HUES64 (cell line): ENCODE measurements around the gene ZC3H13.

Experiments
- H3K27ac ChIP-seq: 2 replicates; pipeline ENCODE4 v1.7.0; 2013; ENCODE audit warnings: low read depth, low read length, inconsistent platforms
- H3K27me3 ChIP-seq: 2 replicates; pipeline ENCODE4 v1.6.1; 2013; ENCODE audit warnings: mild to moderate bottlenecking, low read length; ENCODE audit not compliant: insufficient read depth
- H3K36me3 ChIP-seq: 2 replicates; pipeline ENCODE4 v1.6.1; 2013; ENCODE audit warnings: mild to moderate bottlenecking, low read length; ENCODE audit not compliant: insufficient read depth
- H3K4me1 ChIP-seq: 2 replicates; pipeline ENCODE4 v1.6.1; 2013; ENCODE audit warnings: mild to moderate bottlenecking, low read length, moderate library complexity; ENCODE audit not compliant: insufficient read depth
- H3K4me3 ChIP-seq: 2 replicates; pipeline ENCODE4 v1.5.1; 2013; ENCODE audit warnings: mild to moderate bottlenecking, low read length, moderate library complexity
- H3K9ac ChIP-seq: 2 replicates; pipeline ENCODE4 v1.6.1; 2013; ENCODE audit warnings: mild to moderate bottlenecking, low read depth, low read length
- H3K9me3 ChIP-seq: 2 replicates; pipeline ENCODE4 v1.6.1; 2013; ENCODE audit warnings: low read depth, low read length; ENCODE audit not compliant: insufficient read depth
- WGBS: fragments of 150-250, 120-280 bp; methylation state at CpG from one replicate; pipeline ENCODE4 v1.1.7; 2013; ENCODE audit warnings: missing lambda C conversion rate; 5-methylcytosine and 5-hydroxymethylcytosine counted together

ZC3H13 gene

DNA sequence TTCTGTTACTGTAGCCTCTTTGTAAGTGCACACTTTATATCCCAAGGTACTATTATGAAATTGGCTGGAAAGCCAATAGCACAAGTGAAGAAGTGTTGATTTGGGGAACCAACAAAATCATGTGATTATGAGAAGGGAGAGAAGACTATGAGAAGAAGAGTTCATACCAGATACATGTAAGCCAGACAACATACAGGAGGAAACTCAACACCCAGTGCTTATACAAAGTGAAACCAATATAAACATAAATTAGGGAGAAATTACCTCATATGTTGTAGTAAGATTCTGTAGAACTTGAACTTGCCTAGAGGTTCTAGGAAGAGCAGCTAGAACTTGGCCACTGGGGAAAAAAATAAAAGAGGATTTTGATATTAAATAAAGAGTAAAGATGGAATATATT, 34.9 kb upstream of the ZC3H13 start:
- H3K9ac ChIP-seq, result no peak overlapping the region
- no peaks in the 10 kb centered on the region for H3K27me3 ChIP-seq
- no peak overlapping the region for H3K4me3 ChIP-seq
- no peaks in the 10 kb centered on the region for H3K9me3 ChIP-seq
- no peaks in the 10 kb centered on the region for H3K36me3 ChIP-seq
- H3K27ac ChIP-seq, result no peak overlapping the region
- no peaks in the 10 kb centered on the region for H3K4me1 ChIP-seq

DNA sequence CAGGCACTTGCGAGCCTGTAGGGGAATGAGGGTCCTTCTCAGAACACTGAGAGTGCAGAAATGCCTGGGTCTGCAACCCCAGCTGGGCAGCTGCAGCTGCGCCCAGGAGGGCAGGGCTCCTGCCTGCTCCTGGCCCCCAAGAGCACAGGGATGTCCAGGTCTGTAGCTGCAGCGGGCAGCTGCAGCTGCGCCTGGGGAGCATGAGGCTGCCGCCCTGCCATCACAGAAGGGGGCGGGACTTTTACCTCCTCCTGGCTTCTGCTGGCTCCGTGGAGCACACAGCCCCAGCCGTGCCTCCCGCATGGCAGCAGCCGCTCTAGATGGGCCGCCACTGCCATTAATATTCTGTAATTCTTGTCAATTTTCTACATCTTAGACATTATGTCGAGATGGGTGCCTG, 34.4 kb upstream of the ZC3H13 start:
- Histone ChIP-seq H3K4me1 (no peaks in the 10 kb centered on the region), H3K27ac (no peak overlapping the region), H3K9me3 (no peaks in the 10 kb centered on the region), H3K27me3 (no peaks in the 10 kb centered on the region), H3K4me3 (no peak overlapping the region), H3K36me3 (no peaks in the 10 kb centered on the region), H3K9ac (no peak overlapping the region)
- 92% methylated on average over 12 of the region's 12 CpGs for WGBS

DNA sequence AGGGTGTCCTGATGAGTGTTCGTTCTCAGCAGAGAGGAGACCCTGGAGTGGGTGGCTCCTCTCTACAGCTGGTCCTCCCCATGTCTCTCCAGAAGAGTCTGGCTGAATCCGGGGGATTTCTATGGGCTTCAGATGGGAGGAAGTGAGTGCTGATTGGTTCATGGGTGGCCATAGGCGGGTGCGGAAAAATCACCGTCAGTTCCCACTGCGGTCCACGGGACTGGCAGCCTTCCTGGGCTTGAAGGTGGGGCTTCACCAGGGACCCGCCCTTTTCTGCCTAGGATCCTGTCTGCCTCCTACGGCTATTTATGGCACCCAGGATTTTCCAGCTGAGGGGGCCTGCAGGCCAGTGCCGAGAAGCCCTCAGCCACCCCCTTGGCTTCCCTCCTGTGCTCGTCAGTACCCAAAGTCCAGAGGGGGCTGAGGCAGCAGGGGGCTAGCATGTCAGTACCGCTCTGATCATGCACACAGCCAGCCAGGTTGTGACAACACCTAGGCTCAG, 33.9 kb upstream of the ZC3H13 start:
- 88% methylated on average over 12 of the region's 12 CpGs for WGBS
- Histone ChIP-seq H3K9ac (no peak overlapping the region), H3K9me3 (no peaks in the 10 kb centered on the region), H3K4me3 (no peak overlapping the region), H3K27me3 (no peaks in the 10 kb centered on the region), H3K27ac (no peak overlapping the region), H3K36me3 (no peaks in the 10 kb centered on the region), H3K4me1 (no peaks in the 10 kb centered on the region)

DNA sequence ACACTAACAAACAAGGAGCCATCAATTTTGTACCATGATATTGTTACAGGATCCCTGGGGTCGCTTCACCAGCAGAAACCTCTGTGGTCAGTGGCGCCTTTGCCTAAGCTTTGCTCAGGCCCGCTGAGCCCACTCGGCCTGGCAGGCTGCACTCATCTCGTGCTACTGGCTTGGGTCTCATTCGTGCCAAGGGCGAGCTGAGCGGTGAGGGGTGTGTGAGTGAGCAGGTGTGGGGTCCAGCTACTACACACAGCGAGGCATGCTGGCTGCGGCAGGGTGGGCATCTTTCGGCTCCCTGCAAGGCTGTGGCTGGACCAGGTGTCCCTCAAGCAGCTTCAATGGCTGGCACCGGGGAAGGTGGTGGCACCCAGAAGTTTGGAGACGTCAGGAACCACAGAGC, 33.2 kb upstream of the ZC3H13 start:
- no peak overlapping the region for H3K4me3 ChIP-seq
- WGBS, result 96% methylated on average over 13 of the region's 13 CpGs
- no peaks in the 10 kb centered on the region for H3K36me3 ChIP-seq
- no peaks in the 10 kb centered on the region for H3K4me1 ChIP-seq
- no peaks in the 10 kb centered on the region for H3K27me3 ChIP-seq
- no peak overlapping the region for H3K27ac ChIP-seq
- H3K9ac ChIP-seq, result no peak overlapping the region
- no peaks in the 10 kb centered on the region for H3K9me3 ChIP-seq

DNA sequence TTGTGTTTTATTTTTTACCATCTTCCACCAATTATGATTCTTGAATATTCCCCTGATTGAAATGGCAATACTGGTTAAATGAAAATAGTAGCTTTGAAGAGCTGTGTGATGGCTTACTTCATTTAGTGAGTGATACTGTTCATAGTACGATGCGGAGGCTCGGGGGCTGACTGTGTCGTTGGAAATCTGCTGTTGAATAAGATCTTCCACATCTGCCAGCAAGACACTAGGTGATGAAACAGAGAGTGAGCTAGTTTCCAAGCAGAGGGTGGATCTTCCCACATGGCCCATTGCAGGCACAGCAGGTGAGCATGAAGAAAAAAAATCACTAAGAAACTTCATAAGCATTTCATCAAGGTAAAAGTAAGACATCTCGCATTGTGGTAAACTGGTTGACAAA, 29.8 kb upstream of the ZC3H13 start:
- Histone ChIP-seq H3K9ac (no peak overlapping the region), H3K27me3 (no peaks in the 10 kb centered on the region), H3K9me3 (no peaks in the 10 kb centered on the region), H3K27ac (no peak overlapping the region), H3K36me3 (no peaks in the 10 kb centered on the region), H3K4me1 (no peaks in the 10 kb centered on the region), H3K4me3 (no peak overlapping the region)
- WGBS, result 96% methylated on average over 5 of the region's 5 CpGs

DNA sequence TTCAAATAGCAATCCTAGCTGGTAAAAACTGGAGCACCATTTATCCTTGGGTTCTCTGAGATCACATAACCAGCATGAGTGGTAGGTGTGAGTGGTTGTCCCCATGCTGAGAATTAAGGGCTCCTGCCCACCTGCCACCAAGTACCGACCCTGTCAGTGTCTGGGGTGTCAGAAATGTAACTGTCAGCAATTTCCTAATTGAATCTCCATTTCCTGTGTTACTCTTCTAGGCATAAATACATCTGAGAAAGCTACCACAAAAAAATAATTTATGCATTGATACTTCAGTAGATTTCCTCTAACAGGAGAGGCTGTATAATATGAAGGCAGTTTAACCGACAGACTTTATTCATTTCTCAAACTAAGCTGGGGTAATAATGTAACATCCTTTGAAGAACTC, 27.2 kb upstream of the ZC3H13 start:
- Histone ChIP-seq H3K27ac (no peak overlapping the region), H3K4me1 (no peaks in the 10 kb centered on the region), H3K9ac (no peak overlapping the region), H3K4me3 (no peak overlapping the region), H3K9me3 (no peaks in the 10 kb centered on the region), H3K27me3 (no peaks in the 10 kb centered on the region), H3K36me3 (no peaks in the 10 kb centered on the region)
- WGBS, result 88% methylated on average over 1 of the region's 2 CpGs

DNA sequence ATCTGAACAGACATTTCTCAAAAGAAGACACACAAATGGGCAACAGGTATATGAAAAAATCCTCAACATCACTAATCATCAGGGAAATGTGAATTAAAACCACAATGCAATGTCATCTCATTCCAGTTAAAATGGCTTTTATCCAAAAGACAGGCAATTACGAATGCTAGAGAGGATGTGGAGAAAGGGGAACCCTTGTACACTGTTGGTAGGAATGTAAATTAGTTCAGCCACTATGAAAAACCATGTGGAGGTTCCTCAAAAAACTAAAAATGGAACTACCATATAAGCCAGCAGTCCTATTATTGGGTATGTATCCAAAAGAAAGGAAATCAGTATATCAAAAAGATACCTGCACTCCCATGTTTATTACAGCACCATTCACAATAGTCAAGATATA, 24.7 kb upstream of the ZC3H13 start:
- H3K36me3 ChIP-seq, result no peaks in the 10 kb centered on the region
- no peak overlapping the region for H3K9ac ChIP-seq
- H3K4me3 ChIP-seq, result no peak overlapping the region
- peaks cover 2% of the 10 kb centered on the region; the same call in 1 of the 2 replicates for H3K27me3 ChIP-seq
- H3K27ac ChIP-seq, result no peak overlapping the region
- no peaks in the 10 kb centered on the region for H3K9me3 ChIP-seq
- 92% methylated on average over 1 of the region's 1 CpG for WGBS
- no peaks in the 10 kb centered on the region for H3K4me1 ChIP-seq

DNA sequence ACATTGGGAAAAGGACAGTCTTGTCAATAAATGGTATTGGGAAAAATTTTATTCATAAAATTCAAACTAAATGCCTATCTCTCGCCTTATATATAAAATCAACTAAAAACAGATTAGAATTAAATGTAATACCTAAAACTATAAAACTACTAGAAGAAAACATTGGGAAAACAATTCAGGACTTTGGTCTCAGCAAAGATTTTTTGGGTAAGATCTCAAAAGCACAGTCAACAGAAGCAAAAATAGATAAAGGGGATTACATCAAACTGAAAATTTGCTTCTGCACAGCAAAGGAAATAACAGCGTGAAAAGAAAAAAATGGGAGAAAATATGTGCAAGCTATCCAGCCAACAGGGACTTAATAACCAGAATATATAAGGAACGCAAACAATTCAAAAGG, 24.3 kb upstream of the ZC3H13 start:
- no peaks in the 10 kb centered on the region for H3K9me3 ChIP-seq
- 88% methylated on average over 2 of the region's 3 CpGs for WGBS
- H3K27ac ChIP-seq, result no peak overlapping the region
- H3K4me1 ChIP-seq, result no peaks in the 10 kb centered on the region
- no peaks in the 10 kb centered on the region for H3K36me3 ChIP-seq
- H3K9ac ChIP-seq, result no peak overlapping the region
- no peak overlapping the region for H3K4me3 ChIP-seq
- peaks cover 2% of the 10 kb centered on the region; the same call in 1 of the 2 replicates for H3K27me3 ChIP-seq

DNA sequence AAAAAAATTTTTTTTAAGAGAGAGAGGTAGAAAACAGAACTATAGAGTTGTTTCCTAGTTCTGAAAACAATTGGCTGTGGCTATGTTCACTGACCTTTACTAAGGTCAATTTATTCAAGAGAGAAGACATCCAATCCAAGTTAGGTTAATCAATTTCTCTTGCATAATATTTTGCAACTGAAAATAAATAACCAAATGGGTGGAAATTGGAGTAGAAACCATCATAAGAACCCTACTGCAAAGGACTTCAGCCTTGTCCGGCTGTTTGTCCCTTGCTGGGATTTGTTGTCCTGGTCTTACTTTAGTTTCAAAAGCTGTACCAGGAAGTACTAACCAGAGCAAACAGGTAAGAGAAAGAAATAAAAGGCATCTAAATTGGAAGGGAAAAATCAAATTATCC, 23.3 kb upstream of the ZC3H13 start:
- no peaks in the 10 kb centered on the region for H3K4me1 ChIP-seq
- H3K27me3 ChIP-seq, result peaks cover 2% of the 10 kb centered on the region; the same call in 1 of the 2 replicates
- WGBS, result 100% methylated on average over 1 of the region's 1 CpG
- no peaks in the 10 kb centered on the region for H3K9me3 ChIP-seq
- H3K4me3 ChIP-seq, result no peak overlapping the region
- H3K36me3 ChIP-seq, result no peaks in the 10 kb centered on the region
- no peak overlapping the region for H3K27ac ChIP-seq
- H3K9ac ChIP-seq, result no peak overlapping the region

DNA sequence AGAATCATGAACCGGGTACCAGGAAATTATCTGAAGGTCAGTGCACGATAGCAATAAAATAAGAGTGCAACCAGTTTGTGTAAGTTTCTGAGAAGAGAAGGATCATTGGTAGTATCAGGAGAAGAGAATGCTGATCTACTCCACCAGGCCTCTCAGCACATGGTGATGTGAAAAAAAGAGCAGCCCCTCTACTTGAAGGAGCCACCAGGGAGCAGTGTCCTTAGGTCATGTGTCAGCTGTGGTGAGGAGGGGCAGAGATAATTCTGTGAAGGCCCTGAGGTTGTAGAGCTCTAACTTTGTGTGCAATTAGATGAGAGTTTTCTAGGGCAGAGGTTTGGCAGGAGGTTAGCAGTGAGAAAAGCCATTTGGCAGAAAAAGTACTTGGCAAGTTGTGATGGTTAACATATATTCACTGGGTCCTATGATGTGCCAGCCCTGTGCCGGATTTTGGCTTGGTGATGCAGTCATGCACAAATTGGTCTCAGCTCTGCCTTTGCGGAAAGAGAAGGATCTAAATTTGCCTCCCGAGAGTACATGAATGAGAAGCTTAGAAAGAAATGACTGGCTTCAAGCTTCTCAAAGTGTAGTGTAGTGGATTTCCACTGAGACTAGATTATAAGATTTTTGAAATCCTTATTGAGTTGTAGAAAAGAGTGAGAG, 19.2 kb upstream of the ZC3H13 start:
- Histone ChIP-seq H3K9me3 (no peaks in the 10 kb centered on the region), H3K36me3 (no peaks in the 10 kb centered on the region), H3K9ac (no peak overlapping the region), H3K4me1 (no peaks in the 10 kb centered on the region), H3K4me3 (no peak overlapping the region), H3K27me3 (peaks cover 2% of the 10 kb centered on the region; the same call in 1 of the 2 replicates), H3K27ac (no peak overlapping the region)
- WGBS, result 91% methylated on average over 5 of the region's 5 CpGs

DNA sequence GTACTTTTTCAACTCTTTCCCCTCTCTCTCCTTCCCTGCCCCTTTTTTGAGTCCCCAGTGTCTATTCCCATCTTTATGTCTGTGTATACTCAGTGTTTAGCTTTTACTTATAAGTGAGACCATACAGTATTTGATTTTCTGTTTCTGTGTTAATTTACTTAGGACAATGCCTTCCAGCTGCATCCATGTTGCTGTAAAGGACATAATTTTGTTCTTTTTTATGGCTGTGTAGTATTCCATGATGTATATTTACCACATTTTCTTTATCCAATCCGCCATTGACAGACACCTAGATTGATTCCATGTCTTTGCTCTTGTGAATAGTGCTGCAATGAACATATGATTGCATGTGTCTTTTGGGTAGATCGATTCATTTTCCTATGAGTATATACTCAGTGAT, 10.7 kb upstream of the ZC3H13 start:
- H3K36me3 ChIP-seq, result no peaks in the 10 kb centered on the region
- no peaks in the 10 kb centered on the region for H3K4me1 ChIP-seq
- H3K4me3 ChIP-seq, result no peak overlapping the region
- H3K9ac ChIP-seq, result no peak overlapping the region
- no peaks in the 10 kb centered on the region for H3K9me3 ChIP-seq
- H3K27ac ChIP-seq, result no peak overlapping the region
- H3K27me3 ChIP-seq, result no peaks in the 10 kb centered on the region
- 100% methylated on average over 2 of the region's 2 CpGs for WGBS

DNA sequence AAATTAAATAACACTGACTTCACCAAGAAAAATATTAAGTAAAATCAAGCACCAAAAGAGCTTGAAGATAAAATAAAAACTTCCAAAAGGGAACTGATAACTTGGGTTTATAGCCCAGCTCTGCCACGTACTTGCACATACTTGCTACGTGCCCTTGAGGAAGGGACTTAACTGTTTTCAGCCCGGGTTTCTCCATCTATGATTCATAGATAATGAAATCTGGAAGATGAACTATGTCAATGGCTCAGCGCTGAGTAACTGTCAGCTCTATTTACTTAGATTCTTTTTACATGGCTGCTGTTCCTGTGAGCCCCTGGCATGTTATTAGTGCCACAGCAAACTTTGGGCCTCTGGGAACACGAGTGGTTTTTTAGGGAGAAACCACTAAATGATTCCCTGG, 9.6 kb upstream of the ZC3H13 start:
- Histone ChIP-seq H3K9me3 (no peaks in the 10 kb centered on the region), H3K9ac (no peak overlapping the region), H3K27ac (no peak overlapping the region), H3K4me1 (no peaks in the 10 kb centered on the region), H3K27me3 (no peaks in the 10 kb centered on the region), H3K4me3 (no peak overlapping the region), H3K36me3 (no peaks in the 10 kb centered on the region)
- WGBS, result 87% methylated on average over 5 of the region's 5 CpGs
